Endothelial cell of umbilical vein (primary cell): ENCODE results near the gene MYO1E. TPM values are rescaled to one million over a fixed set of nuclear protein-coding genes. Genes with fewer than 3 reads are reported as not detected.

Source experiments
- BruUV-seq: library from RNA; stranded (reverse); fragments of 400-500 nt; replicated peaks from 2 replicates; lab custom pipeline; 2021; lab: Mats Ljungman, UMichigan
- CTCF ChIA-PET: fragments of 300-600, 350-600 bp; sonication (Branson Sonifier 250); formaldehyde crosslinking; loops from one replicate; lab custom pipeline; 2021; ENCODE audit warnings: antibody characterized with exemption, inconsistent platforms; lab: Charles Lee
- POLR2A ChIA-PET: fragments of 300-600, 350-600 bp; sonication (Branson Sonifier 250); formaldehyde crosslinking; loops from one replicate; lab custom pipeline; 2021; ENCODE audit warnings: antibody characterized with exemption, inconsistent platforms; lab: Charles Lee
- DNase-seq: peaks from one replicate; pipeline ENCODE4 v3.0.0-alpha.2; 2011; ENCODE audit warnings: low read depth, low spot score
- FAIRE-seq: peaks from 2 replicates; lab custom pipeline; 2011; peaks lifted over from hg19 to GRCh38; lab: Jason Lieb, UNC
- H2AFZ ChIP-seq: 2 replicates; pipeline ENCODE4 v1.6.0; 2012; ENCODE audit warnings: low read depth, low read length, control low read depth, inconsistent platforms
- H3K27ac ChIP-seq: 2 replicates; pipeline ENCODE4 v1.5.1; 2011; ENCODE audit warnings: low read depth, mild to moderate bottlenecking, control low read depth, low read length, moderate library complexity; ENCODE audit not compliant: insufficient read depth
- H3K27me3 ChIP-seq, 2 experiments: 2 replicates each; pipeline versions ENCODE4 v1.6.0 to v1.6.1; 2011; ENCODE audit warnings: low read length in 2 of 2, mixed read lengths in 1 of 2; ENCODE audit not compliant: control insufficient read depth in 2 of 2, insufficient read depth in 2 of 2
- H3K36me3 ChIP-seq, 2 experiments: 2 replicates in 1 of 2; 3 replicates in 1 of 2; pipeline ENCODE4 v1.5.1; 2011; ENCODE audit warnings: low read length in 2 of 2, mild to moderate bottlenecking in 1 of 2, moderate library complexity in 1 of 2; ENCODE audit not compliant: control insufficient read depth in 2 of 2, insufficient read depth in 2 of 2; ENCODE audit errors: extremely low read depth in 1 of 2
- H3K4me1 ChIP-seq: 3 replicates; pipeline ENCODE4 v1.5.1; 2011; ENCODE audit warnings: mild to moderate bottlenecking, low read length; ENCODE audit not compliant: control insufficient read depth, insufficient read depth; ENCODE audit errors: extremely low read depth
- H3K4me2 ChIP-seq: 2 replicates; pipeline ENCODE4 v1.6.1; 2011; ENCODE audit warnings: low read length, control low read depth, mixed read lengths; ENCODE audit not compliant: insufficient read depth
- H3K4me3 ChIP-seq, 3 experiments: fragments of 200-600 bp in 1 of 3; sonication (generic), shearing (Covaris generic) in 1 of 3; replicated peaks in 1 of 3; 2 replicates each; pipeline ENCODE4 v1.5.1; 2011 to 2016; ENCODE audit warnings: control low read depth in 3 of 3, low read length in 3 of 3, mild to moderate bottlenecking in 2 of 3, inconsistent platforms in 1 of 3, low read depth in 1 of 3, moderate library complexity in 1 of 3; ENCODE audit not compliant: insufficient read depth in 1 of 3
- H3K79me2 ChIP-seq: 2 replicates; pipeline ENCODE4 v1.6.0; 2012; ENCODE audit warnings: low read length, inconsistent platforms; ENCODE audit not compliant: control insufficient read depth, insufficient read depth
- H3K9ac ChIP-seq: replicated peaks from 2 replicates; pipeline ENCODE3; 2011; ENCODE audit warnings: low read length, control low read depth; ENCODE audit not compliant: insufficient read depth; ENCODE audit errors: extremely low read depth
- H3K9me1 ChIP-seq: replicated peaks from 3 replicates; pipeline ENCODE4 v1.6.0; 2011; ENCODE audit warnings: mild to moderate bottlenecking, low read length; ENCODE audit not compliant: control insufficient read depth, insufficient read depth; ENCODE audit errors: extremely low read depth
- H3K9me3 ChIP-seq: replicated peaks from 2 replicates; pipeline ENCODE4 v1.5.1; 2012; ENCODE audit warnings: low read length, inconsistent platforms; ENCODE audit not compliant: control insufficient read depth, insufficient read depth
- H4K20me1 ChIP-seq: replicated peaks from 2 replicates; pipeline ENCODE3; 2011; ENCODE audit warnings: mild to moderate bottlenecking, low read length; ENCODE audit not compliant: control insufficient read depth, insufficient read depth; ENCODE audit errors: extremely low read depth
- EZH2 ChIP-seq: IDR thresholded peaks from 2 replicates; pipeline ENCODE4 v1.6.1; 2012; ENCODE audit warnings: borderline replicate concordance, low read depth, mild to moderate bottlenecking, moderate library complexity, low read length, inconsistent platforms; ENCODE audit not compliant: severe bottlenecking
- GATA2 ChIP-seq: IDR thresholded peaks from 2 replicates; pipeline ENCODE4 v1.7.0; 2011; ENCODE audit warnings: low read depth, mild to moderate bottlenecking, moderate library complexity, mixed read lengths, low read length; ENCODE audit not compliant: insufficient read length, insufficient read depth
- JUN ChIP-seq: IDR thresholded peaks from 2 replicates; pipeline ENCODE4 v1.6.1; 2011; ENCODE audit warnings: borderline replicate concordance, low read depth; ENCODE audit not compliant: insufficient read length, insufficient read depth
- MYC ChIP-seq: IDR thresholded peaks from one replicate; pipeline ENCODE4 v1.6.1; 2011; ENCODE audit warnings: mild to moderate bottlenecking, low read depth, low read length
- POLR2A ChIP-seq: IDR thresholded peaks from 2 replicates; pipeline ENCODE4 v1.6.1; 2012; ENCODE audit warnings: low read depth, mild to moderate bottlenecking, control low read depth, low read length
- POLR2AphosphoS5 ChIP-seq: IDR thresholded peaks from 2 replicates; pipeline ENCODE4 v1.6.1; 2012; ENCODE audit warnings: low read depth, mild to moderate bottlenecking, control low read depth, low read length, moderate library complexity; ENCODE audit not compliant: insufficient read depth
- dilution Hi-C: fragments of 300-500 bp; cut with MboI; formaldehyde crosslinking; loops from one replicate; pipeline ENCODE4 v1.15.0; 2019; ENCODE audit warnings: low sequenced_read_pairs; ENCODE audit not compliant: extremely low pct_ligation_motif_present
- intact Hi-C: fragments of 100-400 bp; cut with micrococcal nuclease; formaldehyde crosslinking; loops from one replicate; pipeline ENCODE4 v1.10.0; 2022
- polyA plus RNA-seq, 4 experiments: library from polyadenylated mRNA; depleted of rRNA in 3 of 4; stranded (reverse) in 3 of 4; unstranded in 1 of 4; fragments of >200 nt; gene quantifications; 2 replicates each; pipeline versions ENCODE4 v1.2.1 to v1.2.3, GENCODE V29; 2011 to 2012; ENCODE audit warnings: missing spikeins in 1 of 4
- total RNA-seq: library from RNA; stranded (reverse); gene quantifications from 2 replicates; pipeline ENCODE4 v1.2.3, GENCODE V29; 2021
- TF ChIP-seq, protein P1 (sequence below): IDR thresholded peaks from 2 replicates; pipeline ENCODE4 v1.6.1; 2011; ENCODE audit not compliant: insufficient read depth, insufficient read length
- TF ChIP-seq, protein P2 (sequence below), 2 donors: IDR thresholded peaks; 1 replicate in 1 of 2; 2 replicates in 1 of 2; pipeline ENCODE4 v1.5.1; 2011; ENCODE audit warnings: low read length in 2 of 2, mild to moderate bottlenecking in 2 of 2, moderate library complexity in 2 of 2, control low read depth in 1 of 2, inconsistent platforms in 1 of 2, low read depth in 1 of 2; ENCODE audit not compliant: insufficient read depth in 1 of 2; ENCODE audit errors: extremely low read depth in 1 of 2

MYO1E gene
- total and polyA plus RNA-seq, 2 donors (not counting 3 experiments of a cell fraction or from before 2014, with no cell fraction given), result 31.6 to 218 TPM

DNA sequence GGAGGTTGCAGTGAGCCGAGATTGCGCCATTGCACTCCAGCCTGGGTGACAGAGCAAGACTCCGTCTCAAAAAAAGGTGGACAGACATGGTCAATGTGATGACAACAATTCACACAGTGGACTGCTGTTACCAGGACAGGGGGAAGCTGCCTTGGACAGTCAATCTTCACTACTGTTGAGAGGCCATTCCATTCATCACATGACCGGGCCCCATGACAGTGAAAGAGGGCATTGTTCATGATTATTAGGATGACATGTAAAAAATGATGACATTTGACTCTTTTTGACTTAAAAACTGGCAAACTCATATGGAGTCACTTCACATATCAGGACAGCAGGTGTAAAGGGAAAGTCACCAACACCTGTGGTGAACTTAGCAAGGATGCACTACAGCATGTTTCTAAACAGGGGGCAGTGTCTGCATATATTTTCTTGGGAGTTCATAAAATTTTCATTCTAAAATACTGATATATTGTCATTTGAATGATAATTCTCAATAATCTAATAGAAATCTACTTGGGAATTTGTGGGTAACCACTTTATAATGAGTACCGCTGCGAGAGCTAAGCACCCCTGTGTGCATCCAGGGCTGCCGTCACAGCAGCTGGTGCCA is 200.3 kb downstream of the MYO1E start:
- Histone ChIP-seq H3K4me1 (peaks cover 50% of the 10 kb centered on the region), H3K9ac (no peak overlapping the region), H4K20me1 (no peaks in the 10 kb centered on the region), H3K9me1 (no peaks in the 10 kb centered on the region), H3K27ac (no peak overlapping the region), H3K4me2 (no peak overlapping the region), H3K79me2 (no peaks in the 10 kb centered on the region), H2AFZ (no peak overlapping the region), H3K9me3 (no peaks in the 10 kb centered on the region), H3K36me3 (peaks cover 4 to 10% of the 10 kb centered on the region in 2 experiments), H3K27me3 (no peaks in the 10 kb centered on the region), H3K4me3 (no peak overlapping the region)
- POLR2A ChIA-PET, result interaction anchor here (0.6 kb wide), 1 partner anchor 64 kb away, joined by 3 read pairs; no protein-coding TSS in a partner anchor
- DNase-seq (no peak), FAIRE-seq (no peak)
- dilution Hi-C loops, result no loop called here
- CTCF ChIA-PET, result no interaction called here
- no TSS peak for BruUV-seq
- TF ChIP-seq GATA2 (no peak), POLR2A (no peak), POLR2AphosphoS5 (no peak), JUN (no peak), MYC (no peak), EZH2 (no peak)
- TF ChIP-seq, protein P1, sequence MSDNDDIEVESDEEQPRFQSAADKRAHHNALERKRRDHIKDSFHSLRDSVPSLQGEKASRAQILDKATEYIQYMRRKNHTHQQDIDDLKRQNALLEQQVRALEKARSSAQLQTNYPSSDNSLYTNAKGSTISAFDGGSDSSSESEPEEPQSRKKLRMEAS, result no peak
- intact Hi-C loops, result no loop called here

DNA sequence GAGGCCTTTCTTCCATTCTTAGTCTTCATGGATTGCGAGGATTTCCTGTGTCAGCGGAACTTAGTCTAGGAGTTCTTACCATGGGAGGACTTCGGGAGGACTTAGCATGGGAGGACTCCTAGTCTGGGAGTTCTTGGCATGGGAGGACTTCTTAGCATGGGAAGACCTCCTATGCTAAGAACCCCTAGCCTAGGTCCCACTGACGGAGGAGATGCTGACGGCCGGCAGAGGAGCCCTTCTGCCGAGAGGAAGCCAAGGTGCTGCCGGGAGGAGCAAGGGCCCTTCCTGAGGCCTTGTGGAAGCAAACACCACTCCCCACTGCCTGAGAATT is 201.6 kb downstream of the MYO1E start:
- dilution Hi-C loops, result no loop called here
- Histone ChIP-seq H3K27ac (no peak overlapping the region), H3K4me3 (no peak overlapping the region), H2AFZ (no peak overlapping the region), H3K4me2 (no peak overlapping the region), H3K27me3 (no peaks in the 10 kb centered on the region), H4K20me1 (no peaks in the 10 kb centered on the region), H3K9me3 (no peaks in the 10 kb centered on the region), H3K9me1 (no peaks in the 10 kb centered on the region), H3K4me1 (peaks cover 60% of the 10 kb centered on the region), H3K79me2 (no peaks in the 10 kb centered on the region), H3K9ac (no peak overlapping the region), H3K36me3 (peaks cover 4 to 10% of the 10 kb centered on the region in 2 experiments)
- FAIRE-seq, result no peak
- TF ChIP-seq, protein P2, sequence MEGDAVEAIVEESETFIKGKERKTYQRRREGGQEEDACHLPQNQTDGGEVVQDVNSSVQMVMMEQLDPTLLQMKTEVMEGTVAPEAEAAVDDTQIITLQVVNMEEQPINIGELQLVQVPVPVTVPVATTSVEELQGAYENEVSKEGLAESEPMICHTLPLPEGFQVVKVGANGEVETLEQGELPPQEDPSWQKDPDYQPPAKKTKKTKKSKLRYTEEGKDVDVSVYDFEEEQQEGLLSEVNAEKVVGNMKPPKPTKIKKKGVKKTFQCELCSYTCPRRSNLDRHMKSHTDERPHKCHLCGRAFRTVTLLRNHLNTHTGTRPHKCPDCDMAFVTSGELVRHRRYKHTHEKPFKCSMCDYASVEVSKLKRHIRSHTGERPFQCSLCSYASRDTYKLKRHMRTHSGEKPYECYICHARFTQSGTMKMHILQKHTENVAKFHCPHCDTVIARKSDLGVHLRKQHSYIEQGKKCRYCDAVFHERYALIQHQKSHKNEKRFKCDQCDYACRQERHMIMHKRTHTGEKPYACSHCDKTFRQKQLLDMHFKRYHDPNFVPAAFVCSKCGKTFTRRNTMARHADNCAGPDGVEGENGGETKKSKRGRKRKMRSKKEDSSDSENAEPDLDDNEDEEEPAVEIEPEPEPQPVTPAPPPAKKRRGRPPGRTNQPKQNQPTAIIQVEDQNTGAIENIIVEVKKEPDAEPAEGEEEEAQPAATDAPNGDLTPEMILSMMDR (IDR thresholded peaks at IDR 0.05; ENCODE audit: extremely low read depth in 1 of 2, insufficient read depth in 1 of 2, low read depth in 1 of 2, low read length in 2 of 2), result no peak
- TF ChIP-seq EZH2, result no peak
- TF ChIP-seq JUN, result no peak
- TF ChIP-seq, protein P1, result no peak
- intact Hi-C loops, result no loop called here
- no peak for DNase-seq
- ChIA-PET CTCF (interaction anchor here (1.3 to 1.7 kb wide), 3 partner anchors 9 to 358 kb away, joined by 4 to 5 read pairs (median 5); no protein-coding TSS in a partner anchor), POLR2A (no interaction called here)
- no TSS peak for BruUV-seq
